NCI-H2227 (cell line): Measurements from ENCODE around the gene MAN1C1.
"Not testable (repeated sequence)": the region's sequence is repeated elsewhere in the genome, so short reads cannot be mapped to it uniquely, and the experiment has no call there.

Experiments used
- DNase-seq: peaks from one replicate; lab custom pipeline; 2025; ENCODE audit not compliant: unreplicated experiment; lab: John Stamatoyannopoulos, UW

The MAN1C1 gene

GRCh38 chr1:25696643-25697042 is 80.1 kb downstream of the MAN1C1 start:
- DNase-seq, result not testable (repeated sequence)

DNA sequence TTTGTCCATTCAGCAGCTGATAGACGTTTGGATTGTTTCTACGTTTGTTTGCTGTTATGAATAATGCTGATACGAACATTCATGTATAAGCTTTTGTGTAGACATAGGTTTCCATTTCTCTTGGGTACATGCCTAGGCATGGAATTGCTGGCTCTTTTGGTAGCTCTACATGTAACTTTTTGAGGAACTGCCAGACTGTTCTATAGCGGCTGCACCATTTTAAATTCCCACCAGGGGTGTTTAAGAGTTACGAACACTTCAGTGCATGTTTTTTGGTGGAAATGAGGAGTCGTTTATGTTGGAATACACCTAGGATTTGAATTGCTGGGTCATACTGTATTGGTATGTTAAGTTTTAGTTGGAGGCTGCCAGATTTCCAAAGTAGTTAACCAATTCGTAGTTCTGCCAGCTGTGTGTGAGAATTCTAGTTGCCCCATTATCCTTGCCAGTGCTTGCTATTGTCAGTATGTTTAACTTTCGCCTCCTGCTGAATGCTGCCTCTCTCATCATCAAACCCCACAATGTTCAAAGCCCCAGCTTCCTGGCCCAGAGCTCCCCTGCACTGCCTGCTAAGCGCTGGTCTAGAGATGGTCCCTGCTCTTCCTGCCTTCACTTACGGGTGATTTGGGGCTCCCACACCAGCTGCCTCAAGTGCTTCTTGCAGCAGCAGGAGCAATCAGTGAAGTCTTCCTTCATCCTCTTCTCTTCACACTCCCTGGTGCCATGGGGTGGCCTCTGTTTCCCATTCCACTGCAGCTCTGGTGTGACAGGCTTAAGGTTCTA is 81.0 kb downstream of the MAN1C1 start:
- DNase-seq, result no peak

DNA sequence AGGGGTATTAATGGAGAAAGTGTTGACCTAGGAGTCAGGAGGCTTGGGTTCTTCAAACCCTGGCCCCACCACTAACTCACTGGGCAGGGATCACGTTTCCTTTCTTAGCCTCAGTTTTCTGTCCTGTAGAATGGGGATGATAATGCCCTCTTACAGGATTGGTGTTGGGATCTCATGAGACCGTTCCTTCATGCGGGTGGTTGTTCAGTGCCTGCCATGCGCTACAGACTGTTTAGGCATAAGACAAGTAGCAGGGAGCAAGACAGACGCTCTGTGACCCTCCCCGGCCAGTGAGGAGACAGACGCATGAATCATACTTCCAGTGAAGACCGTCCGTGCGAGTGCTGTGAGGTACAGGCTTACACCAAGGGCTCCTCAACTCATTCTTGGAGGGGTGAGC is 81.7 kb downstream of the MAN1C1 start:
- no peak for DNase-seq

GRCh38 chr1:25699059-25699458 is 82.5 kb downstream of the MAN1C1 start:
- DNase-seq, result not testable (repeated sequence)

GRCh38 chr1:25699500-25700143 is 83.0 kb downstream of the MAN1C1 start:
- no peak for DNase-seq

DNA sequence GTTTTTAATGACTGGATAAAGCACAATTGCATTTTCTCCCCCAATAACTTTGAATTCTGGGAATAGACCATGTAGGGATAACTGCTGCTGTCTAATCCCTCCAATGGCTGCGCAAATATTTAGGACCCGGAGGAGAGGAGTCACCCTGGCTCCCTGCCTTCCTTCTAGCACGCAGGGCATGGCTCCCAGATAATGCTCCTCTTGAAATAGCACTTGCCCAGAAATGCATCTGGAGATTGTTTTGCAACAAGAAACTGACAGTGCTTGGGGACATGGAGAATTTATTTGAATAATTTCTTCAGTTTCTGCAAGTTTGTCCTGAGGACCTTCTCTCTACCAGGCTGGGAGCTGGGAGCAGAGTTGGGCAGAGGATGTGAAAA is 83.5 kb downstream of the MAN1C1 start:
- no peak for DNase-seq

- DNase-seq, result no peak
Observed at GRCh38 chr1:25700626-25701025, 84.0 kb downstream of the MAN1C1 start.

- no peak for DNase-seq
Observed at GRCh38 chr1:25701030-25701785, 84.6 kb downstream of the MAN1C1 start.

- no peak for DNase-seq
Observed at GRCh38 chr1:25702101-25702775, 85.6 kb downstream of the MAN1C1 start.

DNA sequence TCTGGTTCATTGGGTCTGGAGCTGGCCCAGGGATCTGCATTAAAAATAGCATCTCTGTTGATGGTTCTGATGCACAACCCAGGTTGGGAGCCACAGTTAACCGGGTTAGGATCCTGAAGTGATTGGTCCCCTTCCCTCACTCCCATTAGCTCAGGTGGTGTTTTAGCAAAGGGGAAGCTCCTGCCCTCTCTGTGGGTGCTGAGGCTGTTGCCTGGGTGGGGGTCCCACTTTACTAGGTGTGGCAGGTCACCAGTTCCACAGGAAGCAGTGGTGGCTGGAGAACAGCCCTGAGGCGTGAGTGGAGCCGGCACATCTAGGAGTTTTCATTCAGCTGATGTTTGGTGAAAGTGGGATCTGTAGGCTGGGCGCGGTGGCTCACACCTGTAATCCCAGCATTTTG is 86.5 kb downstream of the MAN1C1 start:
- no peak for DNase-seq

DNA sequence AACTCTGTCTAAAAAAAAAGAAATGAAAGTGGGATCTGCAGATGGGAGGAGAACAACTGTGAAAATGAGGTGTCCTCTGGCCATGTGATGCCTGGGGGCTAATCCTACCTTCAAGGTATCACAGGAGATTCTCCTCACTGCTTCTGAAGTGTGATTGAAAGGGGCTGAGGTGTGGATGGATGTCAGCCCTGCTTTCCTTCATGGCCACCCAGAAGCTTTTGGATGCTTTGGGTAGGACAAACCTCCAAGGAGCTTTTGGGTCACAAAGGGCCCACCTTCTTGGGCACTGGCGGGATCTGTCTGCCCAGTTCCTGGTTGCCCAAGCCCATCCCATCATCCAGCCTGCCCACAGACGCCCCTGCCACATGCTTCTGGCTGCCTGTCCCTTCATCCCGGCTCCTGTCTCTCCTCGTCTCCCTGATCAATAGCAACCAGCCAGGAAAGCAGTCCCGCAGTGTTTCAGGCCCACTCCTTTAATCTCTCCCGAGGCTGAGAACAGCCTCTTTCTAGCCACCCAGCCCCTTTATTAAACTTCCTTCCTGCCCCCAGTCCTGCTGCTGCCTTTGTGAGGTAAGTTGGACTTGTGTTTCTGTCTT is 87.2 kb downstream of the MAN1C1 start:
- DNase-seq, result no peak

GRCh38 chr1:25704267-25704691 is 87.7 kb downstream of the MAN1C1 start:
- no peak for DNase-seq

DNA sequence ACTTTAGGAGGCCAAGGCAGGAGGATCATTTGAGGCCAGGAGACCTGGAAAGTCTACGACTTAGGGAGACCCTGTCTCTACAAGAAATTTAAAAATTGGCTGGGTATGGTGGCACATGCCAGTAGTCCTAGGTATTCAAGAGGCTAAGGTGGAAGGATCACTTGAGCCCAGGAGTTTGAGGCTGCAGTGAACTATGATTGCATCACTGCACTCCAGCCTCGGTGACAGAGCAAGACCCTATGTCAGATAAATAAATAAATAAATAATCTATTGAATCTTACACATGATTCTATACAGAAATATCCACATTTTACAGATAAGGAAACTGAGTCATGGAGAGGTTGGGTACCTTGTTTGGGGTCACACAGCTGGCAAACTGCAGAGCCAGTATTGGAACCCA is 89.1 kb downstream of the MAN1C1 start:
- no peak for DNase-seq

GRCh38 chr1:25706146-25707089 is 89.8 kb downstream of the MAN1C1 start:
- DNase-seq, result no peak

GRCh38 chr1:25707280-25708016 is 90.9 kb downstream of the MAN1C1 start:
- DNase-seq, result no peak

- no peak for DNase-seq
Observed at GRCh38 chr1:25710583-25711347, 94.2 kb downstream of the MAN1C1 start.

GRCh38 chr1:25711555-25712298 is 95.1 kb downstream of the MAN1C1 start:
- DNase-seq, result no peak
